Keratinocyte (primary cell): ENCODE results near the gene DLG4. TPM values are rescaled to one million over a fixed set of nuclear protein-coding genes. Genes with fewer than 3 reads are reported as not detected.
A peak's percentile ranks its signal among the peaks of the same experiment; 100 is the strongest.

Source experiments
- DNase-seq: peaks from one replicate; pipeline ENCODE4 v3.0.0-alpha.2; 2011; ENCODE audit warnings: low read depth, missing footprints, low spot score
- FAIRE-seq: peaks from 2 replicates; lab custom pipeline; 2011; peaks lifted over from hg19 to GRCh38; lab: Jason Lieb, UNC
- H2AFZ ChIP-seq: 2 replicates; pipeline ENCODE4 v1.6.0; 2012; ENCODE audit warnings: low read length, control low read depth, inconsistent platforms; ENCODE audit not compliant: control insufficient read depth
- H3K27ac ChIP-seq: 2 replicates; pipeline ENCODE4 v1.5.1; 2011; ENCODE audit warnings: low read length; ENCODE audit not compliant: control insufficient read depth, insufficient read depth
- H3K27me3 ChIP-seq: 3 replicates; pipeline ENCODE4 v1.6.0; 2011; ENCODE audit warnings: low read length; ENCODE audit not compliant: control insufficient read depth, insufficient read depth; ENCODE audit errors: extremely low read depth
- H3K36me3 ChIP-seq, 2 experiments: 2 replicates in 1 of 2; 3 replicates in 1 of 2; pipeline ENCODE4 v1.5.1; 2011; ENCODE audit warnings: low read length in 2 of 2, mild to moderate bottlenecking in 1 of 2; ENCODE audit not compliant: control insufficient read depth in 2 of 2, insufficient read depth in 2 of 2; ENCODE audit errors: extremely low read depth in 1 of 2
- H3K4me1 ChIP-seq: 3 replicates; pipeline ENCODE4 v1.5.1; 2011; ENCODE audit warnings: low read length; ENCODE audit not compliant: control insufficient read depth, insufficient read depth; ENCODE audit errors: extremely low read depth
- H3K4me2 ChIP-seq: 3 replicates; pipeline ENCODE4 v1.6.0; 2011; ENCODE audit warnings: low read depth, low read length; ENCODE audit not compliant: control insufficient read depth, insufficient read depth; ENCODE audit errors: extremely low read depth
- H3K4me3 ChIP-seq, 3 experiments: fragments of 200-600 bp in 1 of 3; sonication (generic) in 1 of 3; 2 replicates in 2 of 3; 3 replicates in 1 of 3; pipeline ENCODE4 v1.5.1; 2011 to 2016; ENCODE audit warnings: low read length in 3 of 3, mild to moderate bottlenecking in 3 of 3, control low read depth in 2 of 3, inconsistent platforms in 1 of 3, low read depth in 1 of 3, mixed read lengths in 1 of 3, mixed run types in 1 of 3, moderate library complexity in 1 of 3; ENCODE audit not compliant: control insufficient read depth in 2 of 3, insufficient read depth in 2 of 3; ENCODE audit errors: extremely low read depth in 1 of 3
- H3K79me2 ChIP-seq: 2 replicates; pipeline ENCODE4 v1.6.0; 2012; ENCODE audit warnings: low read length; ENCODE audit not compliant: control insufficient read depth, insufficient read depth
- H3K9ac ChIP-seq: 3 replicates; pipeline ENCODE4 v1.6.0; 2011; ENCODE audit warnings: low read length; ENCODE audit not compliant: control insufficient read depth, insufficient read depth; ENCODE audit errors: extremely low read depth
- H3K9me1 ChIP-seq: 3 replicates; pipeline ENCODE4 v1.6.0; 2011; ENCODE audit warnings: low read length; ENCODE audit not compliant: control insufficient read depth, insufficient read depth; ENCODE audit errors: extremely low read depth
- H3K9me3 ChIP-seq: 2 replicates; pipeline ENCODE4 v1.5.1; 2012; ENCODE audit warnings: low read depth, low read length; ENCODE audit not compliant: control insufficient read depth
- H4K20me1 ChIP-seq: 3 replicates; pipeline ENCODE4 v1.6.0; 2011; ENCODE audit warnings: low read length; ENCODE audit not compliant: control insufficient read depth, insufficient read depth; ENCODE audit errors: extremely low read depth
- EZH2 ChIP-seq: IDR thresholded peaks from one replicate; pipeline ENCODE4 v1.6.1; 2012; ENCODE audit warnings: inconsistent platforms, mild to moderate bottlenecking, low read length, moderate library complexity
- dilution Hi-C: fragments of 300-500 bp; cut with MboI; formaldehyde crosslinking; loops from one replicate; pipeline ENCODE4 v1.7.0; 2020; ENCODE audit warnings: low sequenced_read_pairs; ENCODE audit not compliant: extremely low pct_ligation_motif_present
- polyA plus RNA-seq, 5 experiments: library from polyadenylated mRNA; depleted of rRNA in 3 of 5; stranded (reverse) in 3 of 5; stranded (forward) in 1 of 5; unstranded in 1 of 5; fragments of >200 nt; gene quantifications; 1 replicate in 1 of 5; 2 replicates in 3 of 5; 3 replicates in 1 of 5; pipeline versions ENCODE4 v1.2.1 to v1.2.3, GENCODE V29; 2011 to 2012; ENCODE audit warnings: missing spikeins in 2 of 5, low read depth in 1 of 5, low replicate concordance in 1 of 5
- small RNA-seq, 3 experiments: library from RNA; depleted of rRNA; stranded (forward); fragments of <200 nt; gene quantifications; one replicate each; pipeline ENCODE3, GENCODE V24; 2012; ENCODE audit warnings: low read depth in 3 of 3, low replicate concordance in 1 of 3; ENCODE audit not compliant: insufficient read length in 3 of 3
- TF ChIP-seq, protein P1 (sequence below), 3 experiments: IDR thresholded peaks in 1 of 3; conservative IDR thresholded peaks in 1 of 3; optimal IDR thresholded peaks in 1 of 3; 2 replicates in 2 of 3; 3 replicates in 1 of 3; pipeline versions ENCODE3 to v1.5.1; 2011; ENCODE audit warnings: low read length in 3 of 3, mild to moderate bottlenecking in 3 of 3, moderate library complexity in 2 of 3, control low read depth in 1 of 3, inconsistent platforms in 1 of 3; ENCODE audit not compliant: insufficient read depth in 2 of 3; ENCODE audit errors: extremely low read depth in 1 of 3

The DLG4 gene
- polyA plus RNA-seq, 1 donor (not counting 4 experiments of a cell fraction or from before 2014, with no cell fraction given): 4.5 TPM

GRCh38 chr17:7138800-7139381, 80.7 kb downstream of the DLG4 start:
- dilution Hi-C loops: no loop called here
- Histone ChIP-seq H4K20me1 (no peaks in the 10 kb centered on the region), H3K36me3 (no peaks in the 10 kb centered on the region), H3K4me2 (no peak overlapping the region), H2AFZ (no peak overlapping the region), H3K27me3 (peaks cover 21% of the 10 kb centered on the region), H3K4me1 (peaks cover 14% of the 10 kb centered on the region), H3K27ac (no peak overlapping the region), H3K9me3 (no peaks in the 10 kb centered on the region), H3K79me2 (no peaks in the 10 kb centered on the region), H3K9ac (no peak overlapping the region), H3K9me1 (no peaks in the 10 kb centered on the region), H3K4me3 (no peak overlapping the region)
- TF ChIP-seq EZH2: no peak
- TF ChIP-seq, protein P1, sequence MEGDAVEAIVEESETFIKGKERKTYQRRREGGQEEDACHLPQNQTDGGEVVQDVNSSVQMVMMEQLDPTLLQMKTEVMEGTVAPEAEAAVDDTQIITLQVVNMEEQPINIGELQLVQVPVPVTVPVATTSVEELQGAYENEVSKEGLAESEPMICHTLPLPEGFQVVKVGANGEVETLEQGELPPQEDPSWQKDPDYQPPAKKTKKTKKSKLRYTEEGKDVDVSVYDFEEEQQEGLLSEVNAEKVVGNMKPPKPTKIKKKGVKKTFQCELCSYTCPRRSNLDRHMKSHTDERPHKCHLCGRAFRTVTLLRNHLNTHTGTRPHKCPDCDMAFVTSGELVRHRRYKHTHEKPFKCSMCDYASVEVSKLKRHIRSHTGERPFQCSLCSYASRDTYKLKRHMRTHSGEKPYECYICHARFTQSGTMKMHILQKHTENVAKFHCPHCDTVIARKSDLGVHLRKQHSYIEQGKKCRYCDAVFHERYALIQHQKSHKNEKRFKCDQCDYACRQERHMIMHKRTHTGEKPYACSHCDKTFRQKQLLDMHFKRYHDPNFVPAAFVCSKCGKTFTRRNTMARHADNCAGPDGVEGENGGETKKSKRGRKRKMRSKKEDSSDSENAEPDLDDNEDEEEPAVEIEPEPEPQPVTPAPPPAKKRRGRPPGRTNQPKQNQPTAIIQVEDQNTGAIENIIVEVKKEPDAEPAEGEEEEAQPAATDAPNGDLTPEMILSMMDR (optimal IDR thresholded peaks at IDR 0.05 in 1 of 3, IDR thresholded peaks at IDR 0.05 in 1 of 3, conservative IDR thresholded peaks at IDR 0.05 in 1 of 3; ENCODE audit: extremely low read depth in 1 of 3, insufficient read depth in 2 of 3, low read length in 3 of 3): no peak
- DNase-seq (no peak), FAIRE-seq (no peak)

DNA sequence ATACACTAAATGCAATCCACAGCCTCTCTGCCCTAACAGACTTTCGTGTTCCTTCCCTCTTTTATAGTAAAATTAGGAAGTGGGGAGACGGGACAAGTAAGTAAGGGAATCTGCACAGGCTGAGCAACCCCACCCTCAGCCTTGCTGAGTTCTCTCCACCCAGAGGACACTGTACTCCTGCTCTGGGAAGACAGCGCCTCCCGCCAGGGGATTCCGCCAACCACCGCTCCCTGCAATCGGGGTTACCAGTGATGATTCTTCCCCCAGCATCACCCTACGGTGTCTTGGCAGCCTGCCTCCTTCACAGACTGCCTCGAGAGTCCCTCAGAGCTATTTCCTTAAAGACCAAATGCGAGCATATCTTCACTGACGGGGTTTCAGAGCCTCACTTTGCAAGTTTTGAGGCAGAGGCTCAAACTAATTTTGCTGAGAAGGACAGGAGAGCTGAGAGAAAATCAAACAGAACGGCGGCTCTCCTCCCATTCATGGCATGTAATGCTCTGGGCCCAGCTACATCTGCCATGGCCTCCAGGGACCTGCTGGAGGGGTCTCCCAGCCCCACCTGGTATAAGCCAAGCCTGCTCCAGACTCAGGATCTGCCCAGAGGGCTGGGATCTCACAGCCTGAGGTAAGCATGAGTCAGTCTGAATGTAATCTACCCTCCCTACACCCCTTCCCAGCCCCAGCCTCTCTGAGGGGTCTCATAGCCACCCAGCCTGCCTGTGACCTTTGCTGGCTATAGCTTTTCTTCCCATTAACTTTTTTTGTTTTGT, 82.3 kb downstream of the DLG4 start:
- Histone ChIP-seq H3K4me1 (peaks cover 14% of the 10 kb centered on the region), H3K27ac (no peak overlapping the region), H3K27me3 (peaks cover 21% of the 10 kb centered on the region), H2AFZ (no peak overlapping the region), H3K9me1 (no peaks in the 10 kb centered on the region), H3K4me3 (no peak overlapping the region), H4K20me1 (no peaks in the 10 kb centered on the region), H3K79me2 (no peaks in the 10 kb centered on the region), H3K36me3 (no peaks in the 10 kb centered on the region), H3K9me3 (no peaks in the 10 kb centered on the region), H3K9ac (no peak overlapping the region), H3K4me2 (peak overlapping the region; percentile 18)
- FAIRE-seq: no peak
- no peak for DNase-seq
- dilution Hi-C loops: no loop called here
- no peak for TF ChIP-seq EZH2
- TF ChIP-seq, protein P1 (optimal IDR thresholded peaks at IDR 0.05 in 1 of 3, IDR thresholded peaks at IDR 0.05 in 1 of 3, conservative IDR thresholded peaks at IDR 0.05 in 1 of 3; ENCODE audit: extremely low read depth in 1 of 3, insufficient read depth in 2 of 3, low read length in 3 of 3): peak in 1 of 3 experiments; percentile 21

Small RNA genes within 50 kb of the gene (small RNA-seq; reads per million reads assigned to genes)
- gene AC120057.4 (0 reads per million in 3 experiments), gene MIR324 (18.2 to 619 (median 602) reads per million in 3 experiments), gene RF00019 (0 reads per million in 3 experiments)

Other genes starting within 250 kb of the DLG4 start
- gene ALOX12, start 223.8 kb downstream of the DLG4 start, polyA plus RNA-seq: 0.19 to 0.35 TPM (median 0.22 TPM) in 3 replicates
- gene RNASEK, start 207.2 kb downstream of the DLG4 start, polyA plus RNA-seq: 87.0 to 267 TPM (median 99.7 TPM) in 3 replicates
- not detected in 3 replicates for gene BCL6B, start 196.8 kb downstream of the DLG4 start, polyA plus RNA-seq
- 2.2 to 6.9 TPM (median 2.7 TPM) in 3 replicates for gene SLC16A13, start 183.8 kb downstream of the DLG4 start, polyA plus RNA-seq
- gene SLC16A11, start 175.7 kb downstream of the DLG4 start, polyA plus RNA-seq: 0.09 TPM in 1 of 3 replicates, not detected in the others
- not detected in 3 replicates for gene CLEC10A, start 139.6 kb downstream of the DLG4 start, polyA plus RNA-seq
- gene ASGR2, start 105.0 kb downstream of the DLG4 start, polyA plus RNA-seq: not detected in 3 replicates
- gene ASGR1, start 40.5 kb downstream of the DLG4 start, polyA plus RNA-seq: 0.12 to 0.22 TPM (median 0.18 TPM) in 3 replicates
- 300 to 633 TPM (median 301 TPM) in 3 replicates for gene ACADVL, start 102 bp upstream of the DLG4 start, polyA plus RNA-seq
- 3.7 to 6.3 TPM (median 4.7 TPM) in 3 replicates for gene DVL2, start 14.7 kb upstream of the DLG4 start, polyA plus RNA-seq
- 52.8 to 61.6 TPM (median 55.3 TPM) in 3 replicates for gene PHF23, start 19.6 kb upstream of the DLG4 start, polyA plus RNA-seq
- gene GABARAP, start 22.6 kb upstream of the DLG4 start, polyA plus RNA-seq: 271 to 416 TPM (median 391 TPM) in 3 replicates
- gene CTDNEP1, start 31.9 kb upstream of the DLG4 start, polyA plus RNA-seq: 60.8 to 143 TPM (median 66.2 TPM) in 3 replicates
- gene ELP5, start 32.4 kb upstream of the DLG4 start, polyA plus RNA-seq: 19.4 to 24.9 TPM (median 21.4 TPM) in 3 replicates
- gene CLDN7, start 42.6 kb upstream of the DLG4 start, polyA plus RNA-seq: 6.3 to 9.0 TPM (median 6.8 TPM) in 3 replicates
- gene SLC2A4, start 61.9 kb upstream of the DLG4 start, polyA plus RNA-seq: 0.05 TPM in 1 of 3 replicates, not detected in the others
- gene YBX2, start 74.8 kb upstream of the DLG4 start, polyA plus RNA-seq: 0.01 to 0.05 TPM (median 0.05 TPM) in 3 replicates
- gene EIF5A, start 87.8 kb upstream of the DLG4 start, polyA plus RNA-seq: 769 to 1,493 TPM (median 948 TPM) in 3 replicates
- 20.7 to 54.1 TPM (median 24.7 TPM) in 3 replicates for gene GPS2, start 95.5 kb upstream of the DLG4 start, polyA plus RNA-seq
- gene NEURL4, start 109.5 kb upstream of the DLG4 start, polyA plus RNA-seq: 11.3 to 18.9 TPM (median 13.5 TPM) in 3 replicates
- gene ACAP1, start 116.7 kb upstream of the DLG4 start, polyA plus RNA-seq: 0.33 to 3.1 TPM (median 1.7 TPM) in 3 replicates
- gene KCTD11, start 132.3 kb upstream of the DLG4 start, polyA plus RNA-seq: 17.5 to 33.7 TPM (median 18.5 TPM) in 3 replicates
- not detected in 3 replicates for gene TMEM95, start 135.3 kb upstream of the DLG4 start, polyA plus RNA-seq
- 10.6 to 15.8 TPM (median 12.1 TPM) in 3 replicates for gene TNK1, start 161.3 kb upstream of the DLG4 start, polyA plus RNA-seq
- 30.5 to 82.8 TPM (median 36.9 TPM) in 3 replicates for gene PLSCR3, start 174.7 kb upstream of the DLG4 start, polyA plus RNA-seq
- gene TMEM256, start 184.3 kb upstream of the DLG4 start, polyA plus RNA-seq: 68.1 to 131 TPM (median 90.1 TPM) in 3 replicates
- gene NLGN2, start 188.0 kb upstream of the DLG4 start, polyA plus RNA-seq: 2.5 to 4.9 TPM (median 4.8 TPM) in 3 replicates
- not detected in 3 replicates for gene SPEM1, start 200.5 kb upstream of the DLG4 start, polyA plus RNA-seq
- gene SPEM2, start 205.8 kb upstream of the DLG4 start, polyA plus RNA-seq: not detected in 3 replicates
- gene SPEM3, start 209.0 kb upstream of the DLG4 start, polyA plus RNA-seq: not detected in 3 replicates
- gene TMEM102, start 215.6 kb upstream of the DLG4 start, polyA plus RNA-seq: 6.8 to 10.0 TPM (median 9.1 TPM) in 3 replicates
- 27.4 to 46.9 TPM (median 30.4 TPM) in 3 replicates for gene FGF11, start 219.7 kb upstream of the DLG4 start, polyA plus RNA-seq
- 13.1 to 51.3 TPM (median 22.0 TPM) in 3 replicates for gene CHRNB1, start 225.2 kb upstream of the DLG4 start, polyA plus RNA-seq